ENCODE results near the gene AAK1.
"Not testable (repeated sequence)": the region's sequence is repeated elsewhere in the genome, so short reads cannot be mapped to it uniquely, and the experiment has no call there.

Gene AAK1

GRCh38 chr2:69643602-69644505, at the start of gene AAK1:
Gene AAK1 (minus strand): TSS chr2:69643739. CDS start chr2:69643040, 699 bp downstream.
- peak; percentile 92 for DNase-seq

GRCh38 chr2:69692424-69692823, 48.9 kb upstream of the AAK1 start:
- DNase-seq: no peak

GRCh38 chr2:69689969-69690368, 46.4 kb upstream of the AAK1 start:
- no peak for DNase-seq

GRCh38 chr2:69689466-69689865, 45.9 kb upstream of the AAK1 start:
- DNase-seq: no peak

GRCh38 chr2:69687971-69688611, 44.6 kb upstream of the AAK1 start:
- no peak for DNase-seq

- no peak for DNase-seq
These were observed 43.3 kb upstream of the AAK1 start for GRCh38 chr2:69686813-69687212.

- no peak for DNase-seq
These were observed 41.9 kb upstream of the AAK1 start for GRCh38 chr2:69685321-69686048.

- DNase-seq: peak; percentile 16
These were observed 39.8 kb upstream of the AAK1 start for GRCh38 chr2:69683170-69683971.

- DNase-seq: no peak
These were observed 39.0 kb upstream of the AAK1 start for GRCh38 chr2:69682525-69682924.

GRCh38 chr2:69680001-69680675, 36.6 kb upstream of the AAK1 start:
- DNase-seq: no peak

- no peak for DNase-seq
These were observed 34.4 kb upstream of the AAK1 start for GRCh38 chr2:69677914-69678313.

GRCh38 chr2:69676146-69676545, 32.6 kb upstream of the AAK1 start:
- DNase-seq: no peak

GRCh38 chr2:69674316-69674670, 30.8 kb upstream of the AAK1 start:
- DNase-seq: no peak

- not testable (repeated sequence) for DNase-seq
These were observed 29.6 kb upstream of the AAK1 start for GRCh38 chr2:69673098-69673497.

GRCh38 chr2:69669666-69670065, 26.1 kb upstream of the AAK1 start:
- DNase-seq: no peak

GRCh38 chr2:69668598-69668997, 25.1 kb upstream of the AAK1 start:
- DNase-seq: no peak

- no peak for DNase-seq
These were observed 24.4 kb upstream of the AAK1 start for GRCh38 chr2:69667805-69668382.

- DNase-seq: no peak
These were observed 21.6 kb upstream of the AAK1 start for GRCh38 chr2:69665152-69665551.

GRCh38 chr2:69663860-69664259, 20.3 kb upstream of the AAK1 start:
- no peak for DNase-seq

GRCh38 chr2:69662547-69662946, 19.0 kb upstream of the AAK1 start:
- DNase-seq: not testable (repeated sequence)

- DNase-seq: no peak
These were observed 17.1 kb upstream of the AAK1 start for GRCh38 chr2:69660637-69661036.

GRCh38 chr2:69659941-69660483, 16.5 kb upstream of the AAK1 start:
- no peak for DNase-seq

Data from NCI-H2171 treated with DMSO at 0.1 percent for 48 hours (cell line).